ENCODE measurements around the gene KIFBP.

KIFBP gene

GRCh38 chr10:69051710-69052487 is 63.3 kb downstream of the KIFBP start:
- DNase-seq (ENCODE audit: low spot score) = no peak

DNA sequence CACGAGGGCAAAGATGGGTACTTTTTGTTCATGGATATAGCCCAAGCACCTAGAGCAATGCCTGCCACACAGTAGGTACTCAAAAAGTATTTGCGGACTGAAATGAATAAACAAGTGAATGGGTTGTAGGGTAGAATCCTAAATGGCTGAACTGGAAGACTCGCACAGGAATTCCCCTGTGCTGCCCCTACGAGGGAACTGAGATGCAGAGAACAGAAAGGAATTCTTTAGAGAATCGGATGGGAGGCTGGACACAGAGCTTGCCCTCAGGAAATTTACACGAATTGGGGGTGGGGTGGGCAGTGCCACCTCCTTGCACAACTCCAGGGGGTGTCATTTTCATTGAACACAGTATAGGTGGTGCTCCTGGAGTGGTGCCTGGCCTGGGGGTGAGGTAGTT is 64.1 kb downstream of the KIFBP start:
- DNase-seq (ENCODE audit: low spot score) = no peak

DNA sequence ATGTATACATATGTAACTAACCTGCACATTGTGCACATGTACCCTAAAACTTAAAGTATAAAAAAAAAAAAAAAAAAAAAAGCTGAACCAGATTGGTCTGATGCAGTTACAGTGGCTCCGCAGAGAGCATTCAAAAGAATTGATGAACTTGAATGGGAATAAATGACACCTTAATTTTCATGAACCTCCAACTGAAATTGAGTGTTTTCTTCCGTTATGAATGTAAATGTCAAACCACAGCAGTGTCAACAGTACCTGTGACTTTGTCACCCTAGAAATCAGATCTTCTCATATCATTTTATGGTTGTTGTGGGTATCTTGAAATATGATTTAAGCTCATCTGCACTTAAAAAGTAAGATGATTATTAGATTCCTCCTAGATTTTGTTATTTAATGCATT is 66.6 kb downstream of the KIFBP start:
- DNase-seq (ENCODE audit: low spot score) = no peak

DNA sequence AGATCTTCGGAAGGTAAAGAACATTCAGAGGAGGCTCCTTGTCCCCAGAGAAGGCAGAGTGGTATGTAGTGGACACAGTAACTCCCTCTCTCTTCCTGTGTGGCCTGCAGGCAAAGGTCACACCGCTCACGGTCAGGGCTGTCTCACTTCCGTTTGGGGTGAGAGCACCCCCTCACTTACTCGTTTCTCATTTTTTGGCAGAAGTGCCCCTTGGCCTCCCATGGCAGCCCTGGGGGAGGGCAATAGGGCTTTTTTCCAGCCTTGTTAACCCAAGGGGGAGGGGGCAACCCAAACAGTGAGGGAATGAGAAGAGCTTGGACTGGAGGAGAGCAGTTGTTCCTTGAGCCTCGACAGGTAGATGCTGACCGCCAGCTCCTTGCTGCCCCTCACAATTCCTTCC is 67.5 kb downstream of the KIFBP start:
- DNase-seq (ENCODE audit: low spot score) = no peak

DNA sequence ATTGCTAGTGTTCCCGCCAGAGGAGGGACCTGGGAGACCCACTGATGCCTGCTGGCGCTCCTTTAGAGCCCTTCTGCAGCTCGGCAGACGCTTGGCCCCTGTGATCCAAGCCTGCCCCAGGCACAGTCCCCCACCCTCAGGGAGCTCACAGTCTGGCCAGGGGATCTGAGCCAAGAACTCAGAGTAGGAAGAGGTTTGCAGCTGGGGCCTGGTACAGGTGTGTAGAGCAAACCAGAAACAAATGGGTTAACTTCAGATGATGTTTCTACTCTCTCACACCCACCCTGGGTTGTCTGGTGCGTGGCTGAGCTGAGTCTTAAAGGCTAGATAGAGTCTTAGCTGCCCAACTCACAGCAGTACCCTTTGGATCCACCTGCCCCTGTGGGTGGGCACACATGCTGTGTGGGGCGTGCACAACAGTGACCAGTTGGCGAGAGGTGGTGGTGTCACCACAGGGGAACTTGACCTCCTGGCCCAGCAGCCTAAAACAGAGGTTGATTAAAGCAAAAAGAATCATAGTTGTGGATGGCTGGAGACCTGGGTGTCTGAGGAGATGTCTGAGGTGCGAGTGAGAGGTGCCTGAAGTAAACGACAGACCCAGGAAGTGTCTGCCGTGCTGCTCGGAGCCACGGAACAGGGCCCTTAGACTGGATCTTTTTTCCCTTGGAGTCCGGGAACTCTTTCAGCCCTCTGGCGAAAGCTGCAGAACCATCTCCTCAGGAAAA is 68.1 kb downstream of the KIFBP start:
- no peak for DNase-seq (ENCODE audit: low spot score)

DNA sequence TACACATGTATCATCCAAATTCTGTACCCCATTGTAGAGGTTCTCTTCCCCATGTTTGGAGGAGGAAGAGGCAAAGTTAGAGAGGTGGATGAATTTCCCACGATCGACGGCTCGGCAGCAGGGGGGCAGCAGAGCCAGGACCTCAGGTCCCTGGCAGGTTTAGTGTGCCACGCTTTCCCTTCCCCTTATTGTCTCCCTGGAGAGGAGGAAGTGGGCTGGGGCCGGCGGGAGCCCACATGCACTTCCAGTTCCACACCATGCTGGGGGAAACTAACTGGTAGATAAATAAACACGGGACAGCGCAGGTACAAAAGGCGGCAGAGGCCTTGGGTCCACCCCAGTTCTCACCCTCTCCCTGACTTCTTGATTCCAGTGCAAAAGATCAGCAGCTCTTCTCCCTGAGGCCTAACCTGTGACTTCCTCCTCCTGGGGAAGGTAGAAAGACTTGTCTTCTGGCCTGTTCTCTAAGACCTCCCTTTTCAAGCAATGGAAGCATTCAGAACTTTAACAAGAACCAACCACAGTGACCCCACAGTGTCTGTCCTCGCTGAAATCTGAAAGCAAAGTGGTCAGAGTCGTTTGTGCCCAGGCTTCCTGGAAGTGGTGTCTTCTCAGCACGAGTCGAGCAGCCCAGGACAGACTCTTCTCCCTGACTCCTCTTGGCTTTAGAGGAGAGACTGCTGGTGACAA is 68.8 kb downstream of the KIFBP start:
- DNase-seq (ENCODE audit: low spot score) = no peak

- DNase-seq (ENCODE audit: low spot score) = peak; percentile 51
Observed at GRCh38 chr10:69057951-69058297, 69.3 kb downstream of the KIFBP start.

DNA sequence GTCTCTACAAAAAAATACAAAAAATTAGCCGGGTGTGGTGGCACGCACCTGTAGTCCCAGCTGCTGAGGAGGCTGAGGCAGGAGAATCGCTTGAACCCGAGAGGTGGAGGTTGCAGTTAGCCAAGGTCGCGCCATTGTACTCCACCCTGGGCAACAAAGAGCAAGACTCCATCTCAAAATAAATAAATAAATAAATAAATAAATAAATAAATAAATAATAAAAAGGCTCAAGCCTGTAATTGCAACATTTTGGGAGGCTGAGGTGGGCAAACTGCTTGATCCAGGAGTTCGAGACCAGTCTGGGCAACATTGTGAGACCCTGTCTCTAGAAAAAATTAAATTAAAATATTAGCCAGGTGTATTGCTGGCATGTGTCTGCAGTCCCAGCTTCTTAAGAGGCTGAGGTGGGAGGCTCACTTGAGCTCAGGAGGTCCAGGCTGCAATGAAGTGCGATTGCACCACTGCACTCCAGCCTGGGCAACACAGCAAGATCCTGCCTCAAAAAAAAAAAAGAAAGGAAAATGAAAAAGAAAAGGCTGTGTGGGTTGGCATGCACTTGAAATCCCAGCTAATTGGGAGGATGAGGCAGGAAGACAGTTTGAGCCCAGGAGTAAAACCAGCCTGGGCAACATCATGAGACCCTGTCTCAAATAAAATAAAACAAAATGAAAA is 71.7 kb downstream of the KIFBP start:
- no peak for DNase-seq (ENCODE audit: low spot score)

DNA sequence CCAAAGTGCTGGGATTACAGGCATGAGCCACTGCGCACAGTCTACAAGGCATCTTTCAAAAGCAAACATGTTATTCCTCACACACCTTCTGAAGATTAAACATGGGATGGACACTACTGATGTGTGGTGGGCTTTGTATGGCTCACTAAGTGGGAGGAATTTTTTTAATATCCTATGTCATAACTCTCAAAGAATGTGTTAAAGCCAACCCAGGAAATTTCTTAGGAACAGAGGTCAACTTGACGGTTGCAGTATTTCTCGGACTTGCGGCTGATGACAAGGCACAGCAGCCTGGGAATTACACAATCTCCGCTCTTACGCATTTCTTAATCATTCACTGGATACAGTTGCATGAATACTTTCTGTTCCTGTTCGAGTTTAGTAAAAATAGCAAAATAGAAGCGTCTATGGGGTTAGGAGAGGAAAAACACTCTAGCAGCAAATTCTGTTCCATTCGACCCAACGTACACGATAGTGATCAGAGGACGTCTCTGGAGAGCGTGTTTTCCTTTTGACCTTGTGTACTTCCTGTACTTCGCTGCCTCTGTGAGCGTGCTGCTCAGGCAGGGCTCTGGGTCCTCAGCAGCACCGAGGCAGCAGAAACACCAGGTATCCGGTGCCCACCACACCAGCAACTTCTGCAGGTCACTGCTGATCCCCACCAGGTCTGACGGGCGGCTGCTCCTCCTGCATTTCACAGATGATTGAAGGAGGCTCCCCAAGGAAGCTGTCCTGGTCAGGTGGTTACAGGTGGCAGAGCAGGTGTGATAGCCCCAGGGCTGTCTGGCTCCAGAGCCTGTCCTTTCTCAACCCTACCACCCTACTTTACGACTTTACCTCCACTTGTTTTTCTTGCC is 72.9 kb downstream of the KIFBP start:
- DNase-seq (ENCODE audit: low spot score) = peak; percentile 81

DNA sequence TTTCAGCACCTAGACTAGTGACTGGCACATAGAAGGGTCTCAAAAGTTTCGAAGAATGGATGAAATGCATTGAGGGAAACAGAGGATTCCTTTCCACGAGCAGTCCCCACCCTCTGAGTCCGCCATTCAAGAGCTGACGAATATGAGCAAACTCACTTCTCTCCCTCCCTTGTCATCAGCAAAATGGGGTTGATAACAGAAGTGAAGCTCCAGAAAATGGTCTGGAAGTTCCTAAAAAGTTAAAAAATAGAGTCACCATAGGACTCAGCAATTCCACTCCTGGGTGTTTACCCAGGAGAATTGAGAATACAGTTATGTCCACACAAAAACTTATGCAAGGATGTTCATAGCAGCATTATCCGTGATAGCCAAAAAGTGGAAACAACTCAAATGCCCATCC is 74.3 kb downstream of the KIFBP start:
- DNase-seq (ENCODE audit: low spot score) = no peak

DNA sequence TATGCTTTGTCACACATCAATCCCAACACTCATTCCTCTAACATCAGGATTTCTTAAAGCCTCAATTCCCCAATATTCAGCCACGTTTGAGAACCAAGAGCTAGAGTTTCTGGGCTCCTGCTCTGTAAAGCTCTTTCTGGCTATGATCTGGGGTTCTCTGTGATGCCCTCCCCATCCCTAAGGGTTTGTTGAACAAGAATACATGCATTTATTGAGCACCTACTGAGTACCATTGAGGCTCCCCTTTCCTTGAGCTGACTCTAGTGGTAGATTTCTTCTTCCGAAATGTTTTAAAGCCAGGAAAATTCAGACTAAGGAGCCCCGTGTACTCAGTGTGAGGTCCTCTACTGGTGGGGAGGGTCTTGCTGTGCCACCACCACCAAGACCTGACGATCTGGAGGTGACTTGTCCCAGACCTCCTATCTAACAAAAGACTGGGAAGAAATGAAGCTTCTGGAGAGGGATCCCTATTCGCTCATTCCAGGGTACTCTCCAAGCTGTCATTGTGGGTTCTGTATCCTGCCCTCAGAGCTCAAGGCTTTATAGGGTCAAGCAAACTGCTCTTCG is 76.2 kb downstream of the KIFBP start:
- DNase-seq (ENCODE audit: low spot score) = no peak

- DNase-seq (ENCODE audit: low spot score) = peak; percentile 58
Observed at GRCh38 chr10:69065406-69066361, 77.1 kb downstream of the KIFBP start.

All from GM03348 (cell line).